ENCODE data around the gene INSIG1.

INSIG1 gene

DNA sequence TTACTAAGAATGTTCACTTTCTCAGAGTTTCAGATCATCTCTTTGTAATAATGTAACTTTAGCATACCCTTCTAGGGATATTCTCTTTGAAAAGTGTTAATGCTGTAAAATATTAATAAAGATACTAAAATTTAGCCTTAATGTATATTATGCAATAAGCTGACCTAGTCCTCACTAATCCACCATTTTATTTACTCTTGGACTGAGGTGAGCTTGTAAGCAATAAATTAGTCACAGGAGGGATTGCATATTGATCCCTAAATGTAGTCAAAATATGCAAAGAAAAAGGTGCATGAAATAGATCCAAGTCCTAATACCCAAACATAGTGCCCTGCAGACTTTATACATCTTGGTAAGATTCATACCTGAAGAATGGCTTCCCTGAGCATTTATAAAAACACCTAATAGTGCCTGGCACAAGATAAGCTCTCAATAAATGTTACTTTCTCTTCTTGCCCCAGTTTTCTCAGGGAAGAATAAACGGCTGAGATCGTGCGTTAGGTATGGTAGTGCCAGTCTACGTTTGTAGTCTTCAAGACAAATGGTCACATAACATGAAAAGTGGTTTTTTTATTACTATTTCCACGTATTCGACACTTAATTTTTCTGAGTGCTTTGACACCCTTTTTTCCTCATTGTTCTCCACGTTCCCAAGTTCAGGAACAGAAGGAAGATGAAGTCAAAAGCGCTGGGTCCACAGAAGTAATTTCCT, 14.3 kb downstream of the INSIG1 start:
- no peak overlapping the region for H3K27ac ChIP-seq (replicated peaks; ENCODE audit: low read length)

DNA sequence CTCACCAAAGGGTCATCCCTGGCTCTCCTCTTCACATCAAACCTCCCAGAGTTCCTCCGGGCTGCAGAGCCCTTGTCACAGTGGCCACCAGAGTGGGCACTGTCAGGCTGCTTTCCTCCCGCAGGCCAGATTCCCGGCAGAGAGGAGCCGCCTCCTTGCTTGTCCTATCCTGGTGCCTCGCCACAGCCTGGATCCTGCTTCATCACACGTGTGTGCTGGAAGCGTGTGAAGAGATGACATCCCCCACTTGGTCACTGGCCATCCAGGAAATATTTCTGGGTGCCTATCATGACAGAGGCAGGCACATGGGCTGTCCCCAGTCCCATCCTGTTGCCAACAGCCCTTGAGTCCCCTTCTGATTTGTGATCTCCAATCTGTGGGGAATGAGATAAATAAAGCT, 15.0 kb downstream of the INSIG1 start:
- no peak overlapping the region for H3K14ac ChIP-seq (ENCODE audit: low read length)
- H3K9me3 ChIP-seq (replicated peaks in 1 of 2; ENCODE audit: control insufficient read depth in 2 of 2, insufficient read depth in 1 of 2, low read depth in 1 of 2, low read length in 2 of 2): no peaks in the 10 kb centered on the region
- no peak overlapping the region for H4K8ac ChIP-seq (ENCODE audit: low read depth, low read length)
- no peak overlapping the region for H3K4ac ChIP-seq (ENCODE audit: low read length)
- H4K91ac ChIP-seq (ENCODE audit: low read depth, low read length, poor library complexity): no peak overlapping the region
- H3K27ac ChIP-seq (replicated peaks; ENCODE audit: low read length): no peak overlapping the region
- no peak overlapping the region for H3K4me3 ChIP-seq (ENCODE audit: low read length in 2 of 2)
- no peaks in the 10 kb centered on the region for H3K27me3 ChIP-seq (ENCODE audit: control insufficient read depth in 3 of 3, insufficient read depth in 3 of 3, low read depth in 1 of 3, low read length in 3 of 3)
- no peaks in the 10 kb centered on the region for H3K79me1 ChIP-seq (ENCODE audit: low read depth, low read length)
- H3K4me2 ChIP-seq (ENCODE audit: insufficient read depth, low read length, poor library complexity, severe bottlenecking): no peak overlapping the region
- no peak overlapping the region for H2AK5ac ChIP-seq (ENCODE audit: low read depth, low read length)
- H2BK120ac ChIP-seq (ENCODE audit: low read depth, low read length): no peak overlapping the region
- H3K18ac ChIP-seq (ENCODE audit: low read length): no peak overlapping the region
- H2BK5ac ChIP-seq (ENCODE audit: low read length): no peak overlapping the region
- no CpG with 5 or more reads among the region's 7 CpGs for WGBS, 2 donors (ENCODE audit: extremely low coverage in 2 of 2, insufficient read length in 2 of 2, insufficient replicate concordance in 1 of 2)
- H3K9ac ChIP-seq (ENCODE audit: low read depth, low read length, poor library complexity): no peak overlapping the region
- no peak overlapping the region for H2BK15ac ChIP-seq (ENCODE audit: low read length)
- no peak overlapping the region for H2AFZ ChIP-seq (ENCODE audit: low read length)
- H3K4me1 ChIP-seq (ENCODE audit: control insufficient read depth in 2 of 2, insufficient read depth in 1 of 2, low read depth in 1 of 2, low read length in 2 of 2): no peaks in the 10 kb centered on the region
- peaks cover 11 to 34% of the 10 kb centered on the region in 2 donors for H3K36me3 ChIP-seq (replicated peaks in 1 of 2; ENCODE audit: control insufficient read depth in 2 of 2, insufficient read depth in 2 of 2, low read length in 2 of 2)
- H3K23ac ChIP-seq (ENCODE audit: low read depth, low read length, poor library complexity): no peak overlapping the region
- no peak overlapping the region for H2BK12ac ChIP-seq (ENCODE audit: low read length)
- DNase-seq (ENCODE audit: low spot score): no peak

More for the DNA sequence above, 14.3 kb downstream of the INSIG1 start:
- Histone ChIP-seq H2BK120ac (ENCODE audit: low read depth, low read length) (no peak overlapping the region), H3K23ac (ENCODE audit: low read depth, low read length, poor library complexity) (no peak overlapping the region), H2AFZ (ENCODE audit: low read length) (no peak overlapping the region), H3K4me2 (ENCODE audit: insufficient read depth, low read length, poor library complexity, severe bottlenecking) (no peak overlapping the region), H3K36me3 (replicated peaks in 1 of 2; ENCODE audit: control insufficient read depth in 2 of 2, insufficient read depth in 2 of 2, low read length in 2 of 2) (peaks cover 17 to 41% of the 10 kb centered on the region in 2 donors), H2BK15ac (ENCODE audit: low read length) (no peak overlapping the region), H3K27me3 (ENCODE audit: control insufficient read depth in 3 of 3, insufficient read depth in 3 of 3, low read depth in 1 of 3, low read length in 3 of 3) (no peaks in the 10 kb centered on the region), H3K9ac (ENCODE audit: low read depth, low read length, poor library complexity) (no peak overlapping the region), H2AK5ac (ENCODE audit: low read depth, low read length) (no peak overlapping the region), H3K4me1 (ENCODE audit: control insufficient read depth in 2 of 2, insufficient read depth in 1 of 2, low read depth in 1 of 2, low read length in 2 of 2) (no peaks in the 10 kb centered on the region), H3K79me1 (ENCODE audit: low read depth, low read length) (peaks cover 2% of the 10 kb centered on the region), H3K9me3 (replicated peaks in 1 of 2; ENCODE audit: control insufficient read depth in 2 of 2, insufficient read depth in 1 of 2, low read depth in 1 of 2, low read length in 2 of 2) (no peaks in the 10 kb centered on the region), H4K8ac (ENCODE audit: low read depth, low read length) (no peak overlapping the region), H3K4me3 (ENCODE audit: low read length in 2 of 2) (no peak overlapping the region), H3K4ac (ENCODE audit: low read length) (no peak overlapping the region), H2BK5ac (ENCODE audit: low read length) (no peak overlapping the region), H3K14ac (ENCODE audit: low read length) (no peak overlapping the region), H2BK12ac (ENCODE audit: low read length) (no peak overlapping the region), H3K18ac (ENCODE audit: low read length) (no peak overlapping the region), H4K91ac (ENCODE audit: low read depth, low read length, poor library complexity) (no peak overlapping the region)
- WGBS, 2 donors (ENCODE audit: extremely low coverage in 2 of 2, insufficient read length in 2 of 2, insufficient replicate concordance in 1 of 2): no CpG with 5 or more reads among the region's 8 CpGs
- DNase-seq (ENCODE audit: low spot score): no peak

DNA sequence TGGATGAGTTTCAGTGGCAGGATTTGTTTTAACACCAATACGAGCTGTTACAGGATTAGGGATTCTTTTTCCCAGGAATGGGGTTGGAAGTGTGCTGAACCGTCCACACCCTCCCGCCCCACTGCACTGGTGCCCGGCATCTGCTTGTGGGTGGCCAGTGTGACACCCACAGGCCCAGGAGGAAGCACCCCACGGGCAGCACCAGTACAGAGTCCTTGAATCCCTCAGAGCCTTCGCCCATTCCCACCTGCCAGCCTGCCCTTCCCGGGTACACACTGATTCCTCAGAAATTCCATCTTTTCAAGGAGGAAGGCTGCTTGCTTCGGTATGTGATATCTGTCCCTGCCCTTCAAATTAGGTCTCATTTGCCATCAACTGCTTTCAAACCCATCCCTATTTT, 15.4 kb downstream of the INSIG1 start:
- no CpG with 5 or more reads among the region's 8 CpGs for WGBS, 2 donors (ENCODE audit: extremely low coverage in 2 of 2, insufficient read length in 2 of 2, insufficient replicate concordance in 1 of 2)
- Histone ChIP-seq H2AFZ (ENCODE audit: low read length) (no peak overlapping the region), H3K23ac (ENCODE audit: low read depth, low read length, poor library complexity) (no peak overlapping the region), H3K18ac (ENCODE audit: low read length) (no peak overlapping the region), H3K4ac (ENCODE audit: low read length) (no peak overlapping the region), H4K91ac (ENCODE audit: low read depth, low read length, poor library complexity) (no peak overlapping the region), H3K4me1 (ENCODE audit: control insufficient read depth in 2 of 2, insufficient read depth in 1 of 2, low read depth in 1 of 2, low read length in 2 of 2) (no peaks in the 10 kb centered on the region), H3K27me3 (ENCODE audit: control insufficient read depth in 3 of 3, insufficient read depth in 3 of 3, low read depth in 1 of 3, low read length in 3 of 3) (no peaks in the 10 kb centered on the region), H3K27ac (replicated peaks; ENCODE audit: low read length) (no peak overlapping the region), H2AK5ac (ENCODE audit: low read depth, low read length) (peak overlapping the region; percentile 12), H2BK120ac (ENCODE audit: low read depth, low read length) (no peak overlapping the region), H4K8ac (ENCODE audit: low read depth, low read length) (no peak overlapping the region), H3K79me1 (ENCODE audit: low read depth, low read length) (no peaks in the 10 kb centered on the region), H2BK5ac (ENCODE audit: low read length) (no peak overlapping the region), H3K36me3 (replicated peaks in 1 of 2; ENCODE audit: control insufficient read depth in 2 of 2, insufficient read depth in 2 of 2, low read length in 2 of 2) (peaks cover 11 to 30% of the 10 kb centered on the region in 2 donors), H3K4me3 (ENCODE audit: low read length in 2 of 2) (no peak overlapping the region), H2BK15ac (ENCODE audit: low read length) (no peak overlapping the region), H3K9me3 (replicated peaks in 1 of 2; ENCODE audit: control insufficient read depth in 2 of 2, insufficient read depth in 1 of 2, low read depth in 1 of 2, low read length in 2 of 2) (no peaks in the 10 kb centered on the region), H3K14ac (ENCODE audit: low read length) (no peak overlapping the region), H3K9ac (ENCODE audit: low read depth, low read length, poor library complexity) (no peak overlapping the region), H2BK12ac (ENCODE audit: low read length) (no peak overlapping the region), H3K4me2 (ENCODE audit: insufficient read depth, low read length, poor library complexity, severe bottlenecking) (no peak overlapping the region)
- DNase-seq (ENCODE audit: low spot score): no peak

DNA sequence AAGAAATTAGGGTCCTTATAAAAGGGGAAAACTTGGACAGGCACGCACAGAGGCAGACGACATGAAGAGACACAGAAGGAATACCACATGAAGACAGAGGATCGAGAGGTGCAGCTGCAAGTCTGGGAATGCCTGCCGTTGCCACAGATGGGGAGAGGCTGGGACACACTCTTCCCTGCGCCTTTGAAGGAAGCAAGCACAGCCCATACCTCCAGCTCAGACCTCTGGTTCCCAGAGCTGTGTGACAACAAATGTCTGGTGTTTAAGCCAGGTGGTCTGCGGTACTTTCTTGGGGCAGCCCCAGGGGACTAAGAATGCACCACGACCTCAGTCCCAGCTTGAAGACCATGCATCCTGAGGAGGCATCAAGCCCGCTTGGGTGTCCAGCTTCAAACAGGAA, 18.3 kb downstream of the INSIG1 start:
- H2AFZ ChIP-seq (ENCODE audit: low read length): no peak overlapping the region
- no peak overlapping the region for H3K23ac ChIP-seq (ENCODE audit: low read depth, low read length, poor library complexity)
- H4K8ac ChIP-seq (ENCODE audit: low read depth, low read length): no peak overlapping the region
- no peak for DNase-seq (ENCODE audit: low spot score)
- H3K4ac ChIP-seq (ENCODE audit: low read length): no peak overlapping the region
- H2BK15ac ChIP-seq (ENCODE audit: low read length): no peak overlapping the region
- no peak overlapping the region for H3K27ac ChIP-seq (replicated peaks; ENCODE audit: low read length)
- no peak overlapping the region for H3K4me2 ChIP-seq (ENCODE audit: insufficient read depth, low read length, poor library complexity, severe bottlenecking)
- H3K9ac ChIP-seq (ENCODE audit: low read depth, low read length, poor library complexity): no peak overlapping the region
- no peak overlapping the region for H3K14ac ChIP-seq (ENCODE audit: low read length)
- WGBS, 2 donors (ENCODE audit: extremely low coverage in 2 of 2, insufficient read length in 2 of 2, insufficient replicate concordance in 1 of 2): no CpG with 5 or more reads among the region's 8 CpGs
- H2BK12ac ChIP-seq (ENCODE audit: low read length): no peak overlapping the region
- no peaks in the 10 kb centered on the region for H3K9me3 ChIP-seq (replicated peaks in 1 of 2; ENCODE audit: control insufficient read depth in 2 of 2, insufficient read depth in 1 of 2, low read depth in 1 of 2, low read length in 2 of 2)
- no peak overlapping the region for H3K4me3 ChIP-seq (ENCODE audit: low read length in 2 of 2)
- H2AK5ac ChIP-seq (ENCODE audit: low read depth, low read length): peak overlapping the region; percentile 82
- H2BK120ac ChIP-seq (ENCODE audit: low read depth, low read length): no peak overlapping the region
- H3K4me1 ChIP-seq (ENCODE audit: control insufficient read depth in 2 of 2, insufficient read depth in 1 of 2, low read depth in 1 of 2, low read length in 2 of 2): no peaks in the 10 kb centered on the region
- H3K79me1 ChIP-seq (ENCODE audit: low read depth, low read length): no peaks in the 10 kb centered on the region
- H3K18ac ChIP-seq (ENCODE audit: low read length): peak overlapping the region; percentile 82
- H4K91ac ChIP-seq (ENCODE audit: low read depth, low read length, poor library complexity): no peak overlapping the region
- H3K27me3 ChIP-seq (ENCODE audit: control insufficient read depth in 3 of 3, insufficient read depth in 3 of 3, low read depth in 1 of 3, low read length in 3 of 3): no peaks in the 10 kb centered on the region
- H2BK5ac ChIP-seq (ENCODE audit: low read length): peak overlapping the region; percentile 29
- H3K36me3 ChIP-seq (replicated peaks in 1 of 2; ENCODE audit: control insufficient read depth in 2 of 2, insufficient read depth in 2 of 2, low read length in 2 of 2): peaks cover 0 to under 1% of the 10 kb centered on the region in 2 donors

All from neuronal stem cell (in vitro differentiated cells).